ENCODE data around the gene CAMK1D.
"Not testable (repeated sequence)": the region's sequence is repeated elsewhere in the genome, so short reads cannot be mapped to it uniquely, and the experiment has no call there.

CAMK1D gene

DNA sequence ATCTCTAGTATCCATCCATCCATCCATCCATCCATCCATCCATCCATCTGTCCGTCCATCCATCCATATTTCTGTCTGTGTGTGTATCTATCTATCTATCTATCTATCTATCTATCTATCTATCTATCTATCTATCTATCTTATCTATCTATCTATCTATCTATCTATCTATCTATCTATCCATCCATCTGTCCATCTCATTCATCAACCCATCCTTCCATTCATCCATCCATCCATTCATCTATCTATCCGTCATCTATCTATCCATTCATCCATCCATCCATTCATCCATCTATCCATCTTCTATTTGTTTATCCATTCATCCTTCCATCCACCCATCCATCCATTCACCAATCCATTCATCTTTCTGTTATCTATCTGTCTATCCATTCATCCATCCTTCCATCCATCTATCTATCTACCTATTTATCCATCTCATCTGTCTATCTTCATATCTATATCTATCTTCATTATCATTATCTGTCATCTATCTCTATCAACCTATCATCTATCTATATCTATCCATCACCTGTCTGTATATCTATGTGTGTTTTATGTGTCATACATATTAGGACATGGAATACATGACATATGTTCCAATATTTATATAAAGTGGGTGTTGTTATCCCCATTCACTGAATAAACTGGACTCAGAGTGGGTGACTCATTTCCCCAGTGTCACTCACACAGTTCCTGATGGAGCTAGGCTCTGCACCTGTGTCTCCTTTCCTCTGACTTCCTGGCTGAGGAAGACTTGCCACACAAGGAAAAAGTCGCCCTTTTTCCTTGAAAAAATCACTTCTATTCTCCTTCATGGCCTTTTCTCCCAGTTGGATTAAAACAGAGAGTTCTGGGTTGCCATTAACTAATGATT is 452.1 kb downstream of the CAMK1D start:
- DNase-seq = no peak

GRCh38 chr10:12803776-12804175 is 454.4 kb downstream of the CAMK1D start:
- no peak for DNase-seq

GRCh38 chr10:12806228-12807095 is 457.1 kb downstream of the CAMK1D start:
- DNase-seq = no peak

- DNase-seq = no peak
Measured at GRCh38 chr10:12807096-12807755, 457.9 kb downstream of the CAMK1D start.

GRCh38 chr10:12808014-12808613 is 458.8 kb downstream of the CAMK1D start:
- no peak for DNase-seq

- DNase-seq = not testable (repeated sequence)
Measured at GRCh38 chr10:12810046-12810445, 460.7 kb downstream of the CAMK1D start.

- no peak for DNase-seq
Measured at GRCh38 chr10:12811826-12812225, 462.5 kb downstream of the CAMK1D start.

- no peak for DNase-seq
Measured at GRCh38 chr10:12812571-12812970, 463.2 kb downstream of the CAMK1D start.

DNA sequence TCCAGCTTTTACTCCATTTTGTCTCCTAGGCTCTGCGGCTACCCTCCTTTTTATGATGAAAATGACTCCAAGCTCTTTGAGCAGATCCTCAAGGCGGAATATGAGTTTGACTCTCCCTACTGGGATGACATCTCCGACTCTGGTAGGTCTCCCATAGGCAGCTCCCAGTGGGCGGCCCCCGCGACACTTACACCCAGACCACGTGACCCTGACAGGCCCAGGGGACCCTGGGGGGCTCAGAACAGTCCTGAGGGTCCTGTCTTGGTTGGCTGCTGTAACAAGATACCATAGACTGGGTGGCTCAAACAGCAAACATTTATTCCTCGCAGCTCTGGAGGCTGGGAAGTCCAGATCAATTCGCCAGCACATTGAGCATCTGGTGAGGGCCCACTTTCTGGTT is 464.8 kb downstream of the CAMK1D start:
- DNase-seq = no peak

- DNase-seq = no peak
Measured at GRCh38 chr10:12819071-12819470, 469.7 kb downstream of the CAMK1D start.

GRCh38 chr10:12819656-12820055 is 470.3 kb downstream of the CAMK1D start:
- DNase-seq = no peak

- no peak for DNase-seq
Measured at GRCh38 chr10:12822126-12822892, 473.0 kb downstream of the CAMK1D start.

DNA sequence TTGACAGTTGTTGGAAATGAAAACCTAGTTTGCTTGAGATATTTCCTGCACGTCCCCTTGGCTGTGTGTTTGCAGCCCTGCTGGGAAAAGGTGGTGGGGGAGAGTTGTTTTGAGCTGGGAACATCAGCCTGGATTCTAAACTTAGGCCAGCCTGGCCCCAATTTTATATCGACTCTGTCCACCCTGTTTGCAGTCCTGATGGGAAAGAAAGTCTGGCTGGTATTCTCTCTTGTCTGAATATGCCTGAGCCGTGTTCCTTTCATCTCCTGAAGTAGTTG is 473.5 kb downstream of the CAMK1D start:
- DNase-seq = no peak

- no peak for DNase-seq
Measured at GRCh38 chr10:12823328-12823727, 474.0 kb downstream of the CAMK1D start.

- no peak for DNase-seq
Measured at GRCh38 chr10:12825260-12825849, 476.0 kb downstream of the CAMK1D start.

DNA sequence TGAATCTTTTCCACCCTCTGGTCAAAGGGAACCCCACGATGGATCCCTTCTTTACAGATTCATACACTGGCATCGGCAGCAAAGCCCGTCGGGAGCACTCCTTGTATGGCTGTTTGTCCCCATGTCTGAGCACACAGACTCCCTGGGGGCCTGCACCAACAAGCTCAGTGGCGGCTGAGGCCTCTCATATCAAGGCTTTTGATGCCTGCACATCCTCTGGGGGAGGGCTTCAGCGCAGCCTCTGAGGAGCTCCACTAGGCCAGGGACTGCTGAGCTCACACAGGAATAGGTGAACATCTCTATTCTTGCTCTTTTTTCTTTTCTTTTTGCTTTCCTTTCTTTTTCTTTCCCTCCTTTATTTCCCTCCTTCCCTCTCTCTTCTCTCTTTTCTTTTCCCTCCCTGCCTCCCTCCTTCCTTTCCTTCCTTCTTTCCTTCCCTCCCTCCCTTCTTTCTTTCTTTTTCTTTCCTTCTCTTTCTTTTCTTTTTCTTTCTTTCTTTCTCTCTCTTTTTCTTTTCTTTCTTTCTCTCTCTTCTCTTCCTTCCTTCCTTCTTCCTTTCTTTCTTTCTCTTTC is 477.5 kb downstream of the CAMK1D start:
- no peak for DNase-seq

DNA sequence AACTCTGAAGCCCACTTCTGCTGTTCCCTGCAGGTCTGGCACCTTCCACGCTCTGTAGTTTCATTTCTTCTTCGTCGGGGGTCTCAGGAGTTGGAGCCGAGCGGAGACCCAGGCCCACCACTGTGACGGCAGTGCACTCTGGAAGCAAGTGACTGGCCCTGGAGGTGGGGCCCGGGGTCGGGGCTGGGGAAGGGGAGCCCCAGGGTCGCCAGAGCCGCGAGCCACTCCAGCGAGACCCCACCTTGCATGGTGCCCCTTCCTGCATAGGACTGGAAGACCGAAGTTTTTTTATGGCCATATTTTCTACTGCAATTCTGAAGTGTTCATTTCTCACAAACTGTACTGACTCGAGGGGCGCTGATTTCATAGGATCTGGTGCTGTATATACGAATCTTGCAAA is 479.4 kb downstream of the CAMK1D start:
- DNase-seq = no peak

DNA sequence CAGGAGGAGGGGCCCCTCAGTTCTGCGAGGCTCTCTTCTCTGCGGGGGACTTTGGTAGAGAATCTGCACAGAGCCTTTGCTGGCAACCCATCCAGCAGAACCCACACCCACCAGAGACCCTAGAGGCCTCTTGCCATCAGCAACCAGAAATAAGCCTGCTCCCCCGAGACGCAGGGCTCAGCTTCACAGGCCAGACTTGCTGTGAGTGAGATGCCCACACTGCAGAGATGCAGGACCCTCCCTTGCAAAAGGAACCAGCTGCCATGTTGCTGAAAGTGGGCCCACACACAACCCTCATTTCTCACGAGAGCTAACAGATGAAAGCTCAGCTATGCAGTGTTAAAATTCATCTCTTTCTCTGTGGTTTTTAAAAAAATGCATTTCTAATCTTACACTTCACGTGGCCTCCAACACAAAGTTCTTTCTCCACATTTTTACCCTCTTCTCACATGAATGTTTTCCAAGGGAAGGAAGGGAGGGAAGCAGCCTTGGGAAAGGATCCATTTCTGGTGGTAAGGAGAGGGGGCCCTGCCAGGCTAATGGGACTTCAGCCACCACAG is 480.6 kb downstream of the CAMK1D start:
- DNase-seq = no peak

DNA sequence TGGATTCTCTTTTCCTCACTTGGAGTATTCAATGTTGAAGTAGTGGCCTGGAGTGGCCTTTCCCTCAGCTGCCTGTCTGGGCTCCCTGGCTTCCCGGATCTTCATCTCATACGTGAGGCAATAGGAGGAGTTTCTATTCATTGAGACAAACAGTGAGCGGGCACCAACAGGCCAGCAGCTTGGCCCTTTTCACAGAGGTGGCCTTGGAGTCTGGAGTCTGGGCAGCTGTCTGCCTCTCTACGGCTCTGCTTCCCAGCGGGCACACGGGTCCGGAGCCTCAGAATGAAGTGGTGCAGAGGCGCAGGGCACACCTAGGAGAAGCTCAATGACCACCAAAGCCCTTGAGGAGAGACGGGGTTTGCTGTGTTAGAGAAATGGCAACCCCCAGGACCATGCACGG is 482.7 kb downstream of the CAMK1D start:
- no peak for DNase-seq

- DNase-seq = no peak
Measured at GRCh38 chr10:12833451-12833850, 484.1 kb downstream of the CAMK1D start.

GRCh38 chr10:12834116-12834665 is 484.8 kb downstream of the CAMK1D start:
- DNase-seq = no peak

Measured in right forelimb (tissue), 1 donor.